Mucosa of stomach (tissue), 1 donor: ENCODE results near the gene RALGPS1.

Experiments
- H3K27me3 ChIP-seq: one replicate; pipeline ENCODE4 v1.7.0; 2013; ENCODE audit warnings: mild to moderate bottlenecking, low read length; ENCODE audit not compliant: control insufficient read depth, insufficient read depth
- H3K36me3 ChIP-seq: one replicate; pipeline ENCODE4 v1.7.0; 2013; ENCODE audit warnings: low read length; ENCODE audit not compliant: control insufficient read depth, insufficient read depth
- H3K4me1 ChIP-seq: one replicate; pipeline ENCODE4 v1.7.0; 2013; ENCODE audit warnings: mild to moderate bottlenecking, low read length; ENCODE audit not compliant: control insufficient read depth, insufficient read depth
- H3K4me3 ChIP-seq: one replicate; pipeline ENCODE4 v1.7.0; 2013; ENCODE audit warnings: low read length
- H3K9ac ChIP-seq: one replicate; pipeline ENCODE4 v1.7.0; 2013; ENCODE audit warnings: mild to moderate bottlenecking, low read length, moderate library complexity
- H3K9me3 ChIP-seq: one replicate; pipeline ENCODE4 v1.7.0; 2013; ENCODE audit warnings: mild to moderate bottlenecking, low read length, moderate library complexity; ENCODE audit not compliant: control insufficient read depth
- donor health status: Pancreatic carcinoma.

The RALGPS1 gene

GRCh38 chr9:127209948-127210640 is 295.5 kb downstream of the RALGPS1 start:
- Histone ChIP-seq H3K27me3 (no peaks in the 10 kb centered on the region), H3K9ac (no peak overlapping the region), H3K4me1 (peaks cover 19% of the 10 kb centered on the region), H3K36me3 (no peaks in the 10 kb centered on the region), H3K4me3 (no peak overlapping the region), H3K9me3 (no peaks in the 10 kb centered on the region)

DNA sequence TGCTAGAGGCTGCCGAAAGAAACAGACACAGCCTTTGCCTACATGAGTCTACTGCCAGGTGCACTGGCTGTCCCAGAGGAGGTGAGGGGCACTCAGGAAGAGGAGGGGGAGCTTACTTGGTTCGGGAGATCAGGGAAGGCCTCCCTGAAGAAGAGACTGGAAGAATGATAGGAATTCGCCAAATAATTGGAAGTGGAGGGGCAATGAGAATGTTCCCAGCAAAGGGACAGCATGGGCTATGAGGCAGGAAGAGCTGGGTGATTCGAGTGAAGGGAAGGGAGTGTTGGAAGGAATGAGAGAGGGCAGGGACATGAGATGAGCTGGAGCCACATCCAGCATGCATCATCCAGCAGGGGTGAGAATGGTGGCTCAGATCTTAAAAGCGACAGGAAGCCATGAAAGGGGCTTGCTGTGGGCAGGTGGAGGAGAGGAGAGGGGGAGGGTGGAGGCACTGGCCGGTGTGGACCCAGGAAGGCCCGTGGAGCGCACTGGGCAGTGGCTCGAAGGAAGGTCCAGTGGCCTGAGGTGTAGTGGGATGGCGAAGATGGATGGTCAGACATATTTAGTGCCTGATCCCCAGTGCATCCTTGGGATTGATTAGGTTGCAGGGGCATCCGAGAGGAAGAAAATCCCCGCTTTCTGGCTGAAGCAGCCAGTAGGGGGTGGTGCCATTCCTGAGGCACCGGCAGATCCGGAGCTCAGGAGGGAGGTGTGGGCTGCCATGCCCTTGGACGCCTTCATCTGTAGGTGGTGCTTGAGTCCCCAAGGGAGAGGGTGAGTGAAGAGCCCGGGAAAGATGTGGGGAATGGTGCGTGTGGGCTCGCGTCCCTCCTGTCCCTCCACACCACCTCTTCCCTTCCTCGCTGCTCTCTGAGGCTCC is 296.5 kb downstream of the RALGPS1 start:
- Histone ChIP-seq H3K27me3 (no peaks in the 10 kb centered on the region), H3K9ac (no peak overlapping the region)

DNA sequence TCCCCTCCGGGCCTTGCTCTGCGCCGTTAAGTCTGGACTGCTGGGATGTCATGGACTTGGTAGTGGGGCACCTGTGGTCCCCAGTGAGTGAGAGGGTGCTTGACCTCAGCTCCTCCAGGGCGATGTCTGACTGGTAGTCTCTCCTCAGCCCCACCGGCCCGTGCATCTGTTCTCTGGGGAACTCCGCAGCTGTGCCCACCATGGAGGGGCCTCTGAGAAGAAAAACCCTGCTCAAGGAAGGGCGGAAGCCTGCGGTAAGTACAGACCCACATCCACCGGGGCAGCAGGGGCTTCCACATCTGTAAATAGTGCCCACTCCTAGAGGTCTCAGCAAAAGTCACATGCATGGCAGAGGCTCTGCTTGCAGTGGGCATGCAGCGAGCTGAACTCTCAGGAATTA is 297.4 kb downstream of the RALGPS1 start:
- Histone ChIP-seq H3K4me3 (no peak overlapping the region), H3K9me3 (no peaks in the 10 kb centered on the region), H3K4me1 (peaks cover 19% of the 10 kb centered on the region), H3K27me3 (no peaks in the 10 kb centered on the region), H3K36me3 (no peaks in the 10 kb centered on the region), H3K9ac (no peak overlapping the region)

More for the DNA sequence above, 296.5 kb downstream of the RALGPS1 start:
- H3K4me1 ChIP-seq = peaks cover 19% of the 10 kb centered on the region
- H3K36me3 ChIP-seq = no peaks in the 10 kb centered on the region
- no peak overlapping the region for H3K4me3 ChIP-seq
- no peaks in the 10 kb centered on the region for H3K9me3 ChIP-seq

- Histone ChIP-seq H3K27me3 (no peaks in the 10 kb centered on the region), H3K36me3 (no peaks in the 10 kb centered on the region), H3K4me3 (no peak overlapping the region), H3K9me3 (no peaks in the 10 kb centered on the region), H3K9ac (no peak overlapping the region), H3K4me1 (peaks cover 19% of the 10 kb centered on the region)
Observed at GRCh38 chr9:127212453-127212852, 297.9 kb downstream of the RALGPS1 start.

- no peak overlapping the region for H3K9ac ChIP-seq
- no peaks in the 10 kb centered on the region for H3K36me3 ChIP-seq
- H3K4me1 ChIP-seq = peaks cover 16% of the 10 kb centered on the region
- no peaks in the 10 kb centered on the region for H3K9me3 ChIP-seq
- H3K4me3 ChIP-seq = no peak overlapping the region
- no peaks in the 10 kb centered on the region for H3K27me3 ChIP-seq
Observed at GRCh38 chr9:127213859-127214258, 299.3 kb downstream of the RALGPS1 start.

GRCh38 chr9:127214421-127215267 is 300.1 kb downstream of the RALGPS1 start:
- H3K9ac ChIP-seq = no peak overlapping the region
- H3K4me1 ChIP-seq = peaks cover 8% of the 10 kb centered on the region
- no peaks in the 10 kb centered on the region for H3K27me3 ChIP-seq
- H3K36me3 ChIP-seq = no peaks in the 10 kb centered on the region
- H3K9me3 ChIP-seq = no peaks in the 10 kb centered on the region
- no peak overlapping the region for H3K4me3 ChIP-seq

- Histone ChIP-seq H3K9me3 (no peaks in the 10 kb centered on the region), H3K27me3 (no peaks in the 10 kb centered on the region), H3K4me3 (no peak overlapping the region), H3K9ac (no peak overlapping the region), H3K4me1 (no peaks in the 10 kb centered on the region), H3K36me3 (no peaks in the 10 kb centered on the region)
Observed at GRCh38 chr9:127215268-127216209, 301.0 kb downstream of the RALGPS1 start.

DNA sequence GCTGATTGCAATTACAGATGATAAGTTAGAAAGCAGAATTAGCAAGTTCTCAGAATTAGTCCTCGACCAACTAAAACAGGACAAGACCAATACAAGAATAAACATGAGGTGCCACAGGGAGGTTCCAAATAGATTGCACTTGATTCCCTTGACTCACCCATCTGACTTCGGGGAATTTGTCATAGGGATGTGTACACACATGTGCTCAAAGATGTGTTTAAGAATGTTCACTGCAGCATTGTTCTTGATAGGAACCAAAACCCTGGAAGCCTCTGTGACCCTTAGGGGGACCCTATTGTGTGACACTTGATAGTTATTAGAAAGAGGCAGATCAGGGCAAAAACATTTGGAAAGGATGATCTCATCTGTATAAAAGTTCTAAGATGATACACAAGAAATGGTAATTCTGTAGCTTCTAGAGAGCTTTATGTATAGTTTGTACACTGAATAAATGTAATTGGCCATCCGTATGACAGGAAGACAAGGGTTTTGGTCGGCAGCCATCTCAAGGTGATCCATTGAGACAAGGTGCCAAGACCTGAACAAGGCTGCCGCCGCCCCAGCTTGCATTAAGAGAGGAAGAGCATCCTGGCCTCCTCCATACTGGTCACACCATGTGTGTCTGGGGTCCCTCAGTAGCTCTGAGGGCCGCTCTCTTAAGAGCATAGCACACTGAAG is 301.8 kb downstream of the RALGPS1 start:
- Histone ChIP-seq H3K9me3 (no peaks in the 10 kb centered on the region), H3K4me3 (no peak overlapping the region), H3K27me3 (no peaks in the 10 kb centered on the region), H3K9ac (no peak overlapping the region), H3K4me1 (no peaks in the 10 kb centered on the region), H3K36me3 (no peaks in the 10 kb centered on the region)

DNA sequence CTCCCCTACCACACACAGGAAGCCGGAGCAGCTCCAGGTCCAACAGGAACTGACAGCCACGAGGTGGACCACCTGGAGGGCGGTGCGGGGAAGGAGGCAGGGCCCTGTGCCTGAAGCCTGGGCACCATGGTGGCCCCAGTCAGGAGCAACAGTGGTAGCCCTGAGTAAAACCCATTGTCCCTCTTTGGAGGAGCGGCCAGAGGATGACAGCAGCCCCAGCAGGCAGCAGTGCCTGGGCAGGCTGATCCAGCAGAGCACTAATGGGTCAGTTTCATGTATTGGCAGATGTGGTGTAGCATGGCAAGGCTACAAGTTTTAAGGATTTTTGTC is 302.3 kb downstream of the RALGPS1 start:
- H3K9me3 ChIP-seq = no peaks in the 10 kb centered on the region
- H3K9ac ChIP-seq = no peak overlapping the region
- no peaks in the 10 kb centered on the region for H3K4me1 ChIP-seq
- H3K4me3 ChIP-seq = no peak overlapping the region
- H3K27me3 ChIP-seq = no peaks in the 10 kb centered on the region
- no peaks in the 10 kb centered on the region for H3K36me3 ChIP-seq

GRCh38 chr9:127218818-127219217 is 304.2 kb downstream of the RALGPS1 start:
- no peak overlapping the region for H3K9ac ChIP-seq
- peaks cover 1% of the 10 kb centered on the region for H3K4me1 ChIP-seq
- no peak overlapping the region for H3K4me3 ChIP-seq
- no peaks in the 10 kb centered on the region for H3K27me3 ChIP-seq
- no peaks in the 10 kb centered on the region for H3K36me3 ChIP-seq
- no peaks in the 10 kb centered on the region for H3K9me3 ChIP-seq

- no peaks in the 10 kb centered on the region for H3K9me3 ChIP-seq
- H3K4me1 ChIP-seq = peaks cover 5% of the 10 kb centered on the region
- no peaks in the 10 kb centered on the region for H3K36me3 ChIP-seq
- H3K9ac ChIP-seq = no peak overlapping the region
- H3K4me3 ChIP-seq = no peak overlapping the region
- H3K27me3 ChIP-seq = no peaks in the 10 kb centered on the region
Observed at GRCh38 chr9:127219520-127219919, 304.9 kb downstream of the RALGPS1 start.
